Neural progenitor cell (in vitro differentiated cells): Measurements from ENCODE around the gene GRAMD4. TPM values are rescaled to one million over a fixed set of nuclear protein-coding genes. Genes with fewer than 3 reads are reported as not detected.

Source experiments
- DNase-seq: peaks from one replicate; pipeline ENCODE4 v3.0.0-alpha.2; 2016; ENCODE audit warnings: low spot score
- H2AFZ ChIP-seq: fragments of 200-600 bp; sonication (generic); replicated peaks from 2 replicates; pipeline ENCODE4 v1.6.1; 2016; ENCODE audit warnings: antibody characterized with exemption
- H3F3A ChIP-seq: fragments of 200-600 bp; sonication (generic); 2 replicates; pipeline ENCODE4 v1.6.1; 2016; ENCODE audit warnings: antibody characterized with exemption, low read depth
- H3K27ac ChIP-seq: fragments of 200-600 bp; sonication (generic); 2 replicates; pipeline ENCODE4 v1.5.1; 2016; ENCODE audit warnings: mild to moderate bottlenecking
- H3K27me3 ChIP-seq: fragments of 200-600 bp; sonication (generic); 2 replicates; pipeline ENCODE4 v1.6.1; 2016; ENCODE audit warnings: mild to moderate bottlenecking, moderate library complexity
- H3K36me3 ChIP-seq: fragments of 200-600 bp; sonication (generic); 2 replicates; pipeline ENCODE4 v1.5.1; 2016
- H3K4me1 ChIP-seq: fragments of 200-600 bp; sonication (generic); 2 replicates; pipeline ENCODE4 v1.6.1; 2016; ENCODE audit warnings: mixed run types
- H3K4me2 ChIP-seq: fragments of 200-600 bp; sonication (generic); 2 replicates; pipeline ENCODE4 v1.6.1; 2016
- H3K4me3 ChIP-seq: fragments of 200-600 bp; sonication (generic); 2 replicates; pipeline ENCODE4 v1.5.1; 2016
- H3K79me2 ChIP-seq: fragments of 200-600 bp; sonication (generic); 2 replicates; pipeline ENCODE4 v1.6.1; 2016; ENCODE audit warnings: low read depth
- H3K9ac ChIP-seq: fragments of 200-600 bp; sonication (generic); 2 replicates; pipeline ENCODE4 v1.6.1; 2016
- H3K9me3 ChIP-seq: fragments of 200-600 bp; sonication (generic); 2 replicates; pipeline ENCODE4 v1.5.1; 2016; ENCODE audit warnings: low read depth
- H4K20me1 ChIP-seq: fragments of 200-600 bp; sonication (generic); 2 replicates; pipeline ENCODE4 v1.6.1; 2016; ENCODE audit warnings: low read depth
- H3K27ac Mint-ChIP-seq: 3 replicates; pipeline ENCODE4 v1.8.0; 2021; ENCODE audit warnings: mixed read lengths
- H3K27me3 Mint-ChIP-seq: 2 replicates; pipeline ENCODE4 v1.8.0; 2022; ENCODE audit warnings: low read depth, mild to moderate bottlenecking, inconsistent platforms, moderate library complexity, mixed read lengths; ENCODE audit not compliant: insufficient read depth
- H3K36me3 Mint-ChIP-seq: 3 replicates; pipeline ENCODE4 v1.8.0; 2021; ENCODE audit warnings: mixed read lengths
- H3K4me1 Mint-ChIP-seq: 3 replicates; pipeline ENCODE4 v1.8.0; 2021; ENCODE audit warnings: mixed read lengths
- H3K4me3 Mint-ChIP-seq: 3 replicates; pipeline ENCODE4 v1.8.0; 2021; ENCODE audit warnings: mild to moderate bottlenecking, moderate library complexity, mixed read lengths
- H3K9me3 Mint-ChIP-seq: 3 replicates; pipeline ENCODE4 v1.8.0; 2020; ENCODE audit warnings: mixed read lengths
- EZH2 ChIP-seq: fragments of 200-600 bp; sonication (generic); IDR thresholded peaks from 2 replicates; pipeline ENCODE4 v1.6.1; 2017; ENCODE audit warnings: antibody characterized with exemption, mild to moderate bottlenecking, moderate library complexity
- EZH2phosphoT487 ChIP-seq: fragments of 200-600 bp; sonication (generic); IDR thresholded peaks from 2 replicates; pipeline ENCODE4 v1.6.1; 2017; ENCODE audit warnings: antibody characterized with exemption
- total RNA-seq: library from RNA; depleted of rRNA; stranded (reverse); fragments of >200 nt; gene quantifications from 2 replicates; pipeline ENCODE4 v1.2.3, GENCODE V29; 2015; ENCODE audit warnings: low replicate concordance
- TF ChIP-seq, protein P1 (sequence below): fragments of 200-600 bp; sonication (generic); IDR thresholded peaks from 2 replicates; pipeline ENCODE4 v1.5.1; 2017; ENCODE audit warnings: antibody characterized with exemption, mild to moderate bottlenecking

Gene GRAMD4
- total RNA-seq, 1 donor from 2014 or later = 32.2 TPM

DNA sequence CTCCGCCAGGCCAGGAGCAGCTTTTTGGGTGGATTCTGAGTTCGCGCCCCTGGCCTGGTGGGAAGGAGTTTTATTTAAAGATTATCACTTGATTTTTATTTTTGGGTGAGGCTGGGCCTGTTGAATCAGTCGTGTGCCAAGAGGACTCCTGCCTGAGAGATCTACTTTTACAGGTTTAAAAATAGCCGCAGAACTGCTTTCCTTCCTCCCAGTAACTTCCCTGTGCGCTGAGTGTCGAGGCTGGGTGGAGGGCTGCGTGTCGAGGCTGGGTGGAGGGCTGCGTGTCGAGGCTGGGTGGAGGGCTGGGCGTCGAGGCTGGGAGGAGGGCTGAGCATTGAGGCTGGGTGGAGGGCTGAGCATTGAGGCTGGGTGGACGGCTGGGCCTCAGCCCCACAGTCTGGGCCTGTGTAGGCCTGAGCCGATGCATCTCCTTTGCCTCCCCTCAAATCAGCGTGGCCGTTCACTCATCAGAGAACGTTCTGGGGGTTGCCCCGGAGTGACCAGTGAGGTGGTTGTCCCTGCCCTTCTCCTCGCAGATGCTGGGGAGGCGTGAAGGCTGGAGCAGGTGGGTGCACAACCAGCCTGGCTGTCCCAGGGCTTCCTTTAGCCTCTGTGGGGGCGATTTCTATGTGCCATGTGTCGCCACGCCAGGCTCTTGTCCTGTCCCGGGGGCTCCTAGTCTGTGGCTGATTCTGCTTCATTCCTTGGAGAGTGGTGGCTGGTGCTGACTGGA, 30.1 kb downstream of the GRAMD4 start:
- Histone ChIP-seq H3K4me1 (peaks cover 5% of the 10 kb centered on the region), H3K36me3 (no peaks in the 10 kb centered on the region), H2AFZ (no peak overlapping the region), H3K27ac (no peak overlapping the region), H4K20me1 (no peaks in the 10 kb centered on the region), H3K4me3 (no peak overlapping the region), H3K9me3 (no peaks in the 10 kb centered on the region), H3K79me2 (no peaks in the 10 kb centered on the region), H3K27me3 (no peaks in the 10 kb centered on the region), H3K9ac (no peak overlapping the region), H3K4me2 (no peak overlapping the region), H3F3A (no peaks in the 10 kb centered on the region)
- no peak overlapping the region for H3K4me3 Mint-ChIP-seq
- H3K27ac Mint-ChIP-seq = no peak overlapping the region
- peaks cover 5% of the 10 kb centered on the region for H3K36me3 Mint-ChIP-seq
- peaks cover 23% of the 10 kb centered on the region for H3K4me1 Mint-ChIP-seq
- no peak for DNase-seq
- TF ChIP-seq, protein P1, sequence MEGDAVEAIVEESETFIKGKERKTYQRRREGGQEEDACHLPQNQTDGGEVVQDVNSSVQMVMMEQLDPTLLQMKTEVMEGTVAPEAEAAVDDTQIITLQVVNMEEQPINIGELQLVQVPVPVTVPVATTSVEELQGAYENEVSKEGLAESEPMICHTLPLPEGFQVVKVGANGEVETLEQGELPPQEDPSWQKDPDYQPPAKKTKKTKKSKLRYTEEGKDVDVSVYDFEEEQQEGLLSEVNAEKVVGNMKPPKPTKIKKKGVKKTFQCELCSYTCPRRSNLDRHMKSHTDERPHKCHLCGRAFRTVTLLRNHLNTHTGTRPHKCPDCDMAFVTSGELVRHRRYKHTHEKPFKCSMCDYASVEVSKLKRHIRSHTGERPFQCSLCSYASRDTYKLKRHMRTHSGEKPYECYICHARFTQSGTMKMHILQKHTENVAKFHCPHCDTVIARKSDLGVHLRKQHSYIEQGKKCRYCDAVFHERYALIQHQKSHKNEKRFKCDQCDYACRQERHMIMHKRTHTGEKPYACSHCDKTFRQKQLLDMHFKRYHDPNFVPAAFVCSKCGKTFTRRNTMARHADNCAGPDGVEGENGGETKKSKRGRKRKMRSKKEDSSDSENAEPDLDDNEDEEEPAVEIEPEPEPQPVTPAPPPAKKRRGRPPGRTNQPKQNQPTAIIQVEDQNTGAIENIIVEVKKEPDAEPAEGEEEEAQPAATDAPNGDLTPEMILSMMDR = no peak
- TF ChIP-seq EZH2 = no peak
- TF ChIP-seq EZH2phosphoT487 = no peak
- no peaks in the 10 kb centered on the region for H3K9me3 Mint-ChIP-seq
- H3K27me3 Mint-ChIP-seq = peaks cover 4% of the 10 kb centered on the region

DNA sequence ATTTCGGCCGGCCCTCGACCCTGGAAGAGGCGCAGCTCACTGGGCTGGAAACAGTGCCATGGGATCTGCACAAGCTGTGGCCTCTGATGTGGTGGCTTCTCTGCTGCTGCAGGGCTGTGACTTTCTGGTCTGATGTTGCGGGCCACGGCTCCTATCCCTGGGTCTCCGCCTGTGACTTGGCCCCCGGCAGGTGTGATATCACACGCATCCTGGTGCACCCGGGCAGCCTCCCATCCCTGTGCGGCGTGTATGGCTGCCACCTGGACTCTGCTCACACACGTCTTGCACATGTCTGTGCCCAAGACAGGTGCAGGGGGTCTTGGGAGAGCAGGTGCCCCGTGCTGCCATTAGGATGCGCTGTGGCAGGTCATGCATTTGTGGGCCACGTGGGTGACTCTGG, 31.1 kb downstream of the GRAMD4 start:
- Histone ChIP-seq H3K4me1 (peaks cover 5% of the 10 kb centered on the region), H3K9ac (no peak overlapping the region), H4K20me1 (no peaks in the 10 kb centered on the region), H2AFZ (no peak overlapping the region), H3K36me3 (no peaks in the 10 kb centered on the region), H3F3A (no peaks in the 10 kb centered on the region), H3K79me2 (no peaks in the 10 kb centered on the region), H3K4me2 (no peak overlapping the region), H3K4me3 (no peak overlapping the region), H3K9me3 (no peaks in the 10 kb centered on the region), H3K27me3 (no peaks in the 10 kb centered on the region), H3K27ac (no peak overlapping the region)
- H3K4me3 Mint-ChIP-seq = no peak overlapping the region
- DNase-seq = no peak
- H3K27me3 Mint-ChIP-seq = peaks cover 4% of the 10 kb centered on the region
- H3K36me3 Mint-ChIP-seq = peaks cover 5% of the 10 kb centered on the region
- peaks cover 23% of the 10 kb centered on the region for H3K4me1 Mint-ChIP-seq
- no peak for TF ChIP-seq EZH2phosphoT487
- no peak for TF ChIP-seq EZH2
- TF ChIP-seq, protein P1 = no peak
- H3K27ac Mint-ChIP-seq = no peak overlapping the region
- H3K9me3 Mint-ChIP-seq = no peaks in the 10 kb centered on the region

- no peak overlapping the region for H2AFZ ChIP-seq
- H3K27me3 ChIP-seq = no peaks in the 10 kb centered on the region
- H3K4me2 ChIP-seq = no peak overlapping the region
- no peak overlapping the region for H3K27ac ChIP-seq
- H4K20me1 ChIP-seq = no peaks in the 10 kb centered on the region
- TF ChIP-seq, protein P1 = no peak
- TF ChIP-seq EZH2phosphoT487 = no peak
- TF ChIP-seq EZH2 = no peak
- Mint-ChIP-seq H3K4me1 (peaks cover 25% of the 10 kb centered on the region), H3K27me3 (peaks cover 4% of the 10 kb centered on the region), H3K36me3 (no peaks in the 10 kb centered on the region), H3K27ac (peak overlapping the region; percentile 55), H3K4me3 (no peak overlapping the region), H3K9me3 (no peaks in the 10 kb centered on the region)
- H3K9ac ChIP-seq = no peak overlapping the region
- peaks cover 5% of the 10 kb centered on the region for H3K4me1 ChIP-seq
- no peak for DNase-seq
- no peaks in the 10 kb centered on the region for H3K36me3 ChIP-seq
- no peak overlapping the region for H3K4me3 ChIP-seq
- H3K79me2 ChIP-seq = no peaks in the 10 kb centered on the region
- no peaks in the 10 kb centered on the region for H3F3A ChIP-seq
- no peaks in the 10 kb centered on the region for H3K9me3 ChIP-seq
These were observed 32.1 kb downstream of the GRAMD4 start for GRCh38 chr22:46652081-46652846.
